Activated CD4-positive, alpha-beta memory T cell treated with anti-CD3 and anti-CD28 coated beads for 36 hours (primary cell): ENCODE data around the gene DOK3. TPM values are rescaled to one million over a fixed set of nuclear protein-coding genes. Genes with fewer than 3 reads are reported as not detected.

Experiments
- CTCF ChIA-PET: fragments of 350-600 bp; sonication (Branson Sonifier 250); formaldehyde crosslinking; loops from one replicate; lab custom pipeline; 2021; ENCODE audit warnings: antibody characterized with exemption, inconsistent platforms; lab: Charles Lee
- POLR2A ChIA-PET: fragments of 350-600 bp; sonication (Branson Sonifier 250); formaldehyde crosslinking; loops from one replicate; lab custom pipeline; 2021; ENCODE audit warnings: antibody characterized with exemption; lab: Charles Lee
- DNase-seq: peaks from one replicate; pipeline ENCODE4 v3.0.0-alpha.2; 2020
- H3K27ac Mint-ChIP-seq: one replicate; pipeline ENCODE4 v1.8.0; 2021; ENCODE audit warnings: mixed read lengths
- H3K27me3 Mint-ChIP-seq: one replicate; pipeline ENCODE4 v1.8.0; 2021; ENCODE audit warnings: mixed read lengths
- H3K36me3 Mint-ChIP-seq: one replicate; pipeline ENCODE4 v1.8.0; 2021; ENCODE audit warnings: mixed read lengths
- H3K4me1 Mint-ChIP-seq: one replicate; pipeline ENCODE4 v1.8.0; 2021; ENCODE audit warnings: low read depth, mixed read lengths
- H3K4me3 Mint-ChIP-seq: one replicate; pipeline ENCODE4 v1.8.0; 2021; ENCODE audit warnings: mild to moderate bottlenecking, mixed read lengths
- H3K9me3 Mint-ChIP-seq: one replicate; pipeline ENCODE4 v1.8.0; 2021; ENCODE audit warnings: mixed read lengths
- intact Hi-C: fragments of 100-400 bp; cut with micrococcal nuclease; formaldehyde crosslinking; loops from one replicate; pipeline ENCODE4 v1.15.1; 2023
- total RNA-seq, 2 experiments: library from RNA; stranded (reverse); gene quantifications; one replicate each; pipeline ENCODE4 v1.2.3, GENCODE V29; 2021

Gene DOK3
- total RNA-seq, 2 experiments from 2014 or later: 0.52 to 1.3 TPM

- Mint-ChIP-seq H3K27ac (peak overlapping the region; percentile 46), H3K4me3 (no peak overlapping the region), H3K4me1 (peaks cover 42% of the 10 kb centered on the region), H3K9me3 (no peaks in the 10 kb centered on the region), H3K27me3 (no peaks in the 10 kb centered on the region), H3K36me3 (peaks cover 27% of the 10 kb centered on the region)
- ChIA-PET CTCF (no interaction called here), POLR2A (no interaction called here)
- no peak for DNase-seq
- intact Hi-C loops: loop anchor here (5.0 to 10.0 kb wide), 3 partner anchors 33 to 207 kb away; partner anchors contain the start of genes FAM193B, MXD3 and TMED9
Measured at GRCh38 chr5:177519463-177520235, 10.0 kb upstream of the DOK3 start.

- POLR2A ChIA-PET: interaction anchor here (1.3 kb wide), 2 partner anchors 22 to 75 kb away, joined by 3 to 6 read pairs; partner anchors contain the start of gene TMED9
- CTCF ChIA-PET: interaction anchor here (0.6 to 5.3 kb wide), 11 partner anchors 8 to 860 kb away, joined by 3 to 43 read pairs (median 3); no protein-coding TSS in a partner anchor
- Mint-ChIP-seq H3K9me3 (no peaks in the 10 kb centered on the region), H3K27me3 (no peaks in the 10 kb centered on the region), H3K4me3 (peak within 1 kb of the TSS; percentile 88), H3K4me1 (peaks cover 46% of the 10 kb centered on the region), H3K36me3 (peaks cover 44% of the 10 kb centered on the region), H3K27ac (peak within 1 kb of the TSS; percentile 83)
- DNase-seq: peak; percentile 98
- intact Hi-C loops: loop anchor here (1.0 to 10.0 kb wide), 4 partner anchors 20 to 205 kb away; partner anchors contain the start of genes FAM193B, MXD3, PDLIM7 and TMED9
Measured at GRCh38 chr5:177516601-177517568, 7.3 kb upstream of the DOK3 start, which contains the start of gene DDX41. TSS of gene DDX41 (minus strand) at chr5:177516961. CDS start at chr5:177516945, 16 bp downstream.

- no peaks in the 10 kb centered on the region for H3K9me3 Mint-ChIP-seq
- peak overlapping the region; percentile 88 for H3K4me3 Mint-ChIP-seq
- no peaks in the 10 kb centered on the region for H3K27me3 Mint-ChIP-seq
- ChIA-PET POLR2A (interaction anchor here (0.7 to 1.3 kb wide), 6 partner anchors 14 to 89 kb away, joined by 3 to 4 read pairs (median 3); partner anchors contain the start of gene GRK6), CTCF (interaction anchor here (0.9 to 5.3 kb wide), 7 partner anchors 10 to 197 kb away, joined by 3 to 43 read pairs (median 4); no protein-coding TSS in a partner anchor)
- H3K27ac Mint-ChIP-seq: no peak overlapping the region
- intact Hi-C loops: loop anchor here (5.0 to 10.0 kb wide), 3 partner anchors 37 to 203 kb away; partner anchors contain the start of genes FAM193B, MXD3 and TMED9
- peaks cover 50% of the 10 kb centered on the region for H3K36me3 Mint-ChIP-seq
- peaks cover 39% of the 10 kb centered on the region for H3K4me1 Mint-ChIP-seq
- DNase-seq: no peak
Measured at GRCh38 chr5:177515580-177515979, 6.0 kb upstream of the DOK3 start.

GRCh38 chr5:177514541-177514940 is 4.9 kb upstream of the DOK3 start:
- no peak overlapping the region for H3K27ac Mint-ChIP-seq
- intact Hi-C loops: loop anchor here (10.0 kb wide), 1 partner anchor 80 kb away; the partner anchor contains the start of gene TMED9
- DNase-seq: no peak
- peaks cover 30% of the 10 kb centered on the region for H3K4me1 Mint-ChIP-seq
- H3K9me3 Mint-ChIP-seq: no peaks in the 10 kb centered on the region
- no peaks in the 10 kb centered on the region for H3K27me3 Mint-ChIP-seq
- ChIA-PET CTCF (interaction anchor here (3.8 to 5.3 kb wide), 2 partner anchors 13 to 125 kb away, joined by 15 to 43 read pairs; no protein-coding TSS in a partner anchor), POLR2A (no interaction called here)
- H3K36me3 Mint-ChIP-seq: peaks cover 50% of the 10 kb centered on the region
- no peak overlapping the region for H3K4me3 Mint-ChIP-seq

- Mint-ChIP-seq H3K27me3 (no peaks in the 10 kb centered on the region), H3K4me3 (no peak overlapping the region), H3K4me1 (peaks cover 23% of the 10 kb centered on the region), H3K9me3 (no peaks in the 10 kb centered on the region), H3K27ac (no peak overlapping the region), H3K36me3 (peaks cover 50% of the 10 kb centered on the region)
- CTCF ChIA-PET: interaction anchor here (5.3 kb wide), 1 partner anchor 12 kb away, joined by 43 read pairs; no protein-coding TSS in a partner anchor
- POLR2A ChIA-PET: no interaction called here
- DNase-seq: no peak
- intact Hi-C loops: loop anchor here (10.0 kb wide), 1 partner anchor 81 kb away; the partner anchor contains the start of gene TMED9
Measured at GRCh38 chr5:177513500-177513899, 3.9 kb upstream of the DOK3 start.

GRCh38 chr5:177512736-177513380 is 3.2 kb upstream of the DOK3 start:
- CTCF ChIA-PET: interaction anchor here (5.3 kb wide), 1 partner anchor 11 kb away, joined by 43 read pairs; no protein-coding TSS in a partner anchor
- Mint-ChIP-seq H3K36me3 (peaks cover 50% of the 10 kb centered on the region), H3K9me3 (no peaks in the 10 kb centered on the region), H3K27me3 (no peaks in the 10 kb centered on the region), H3K4me1 (peaks cover 23% of the 10 kb centered on the region), H3K27ac (no peak overlapping the region), H3K4me3 (no peak overlapping the region)
- POLR2A ChIA-PET: no interaction called here
- DNase-seq: no peak
- intact Hi-C loops: loop anchor here (10.0 kb wide), 1 partner anchor 82 kb away; the partner anchor contains the start of gene TMED9

- H3K36me3 Mint-ChIP-seq: peaks cover 50% of the 10 kb centered on the region
- DNase-seq: no peak
- H3K27me3 Mint-ChIP-seq: no peaks in the 10 kb centered on the region
- intact Hi-C loops: loop anchor here (10.0 kb wide), 1 partner anchor 83 kb away; the partner anchor contains the start of gene TMED9
- H3K4me3 Mint-ChIP-seq: no peak overlapping the region
- POLR2A ChIA-PET: no interaction called here
- CTCF ChIA-PET: interaction anchor here (3.2 kb wide), 1 partner anchor 11 kb away, joined by 12 read pairs; no protein-coding TSS in a partner anchor
- H3K4me1 Mint-ChIP-seq: peaks cover 23% of the 10 kb centered on the region
- no peak overlapping the region for H3K27ac Mint-ChIP-seq
- no peaks in the 10 kb centered on the region for H3K9me3 Mint-ChIP-seq
Measured at GRCh38 chr5:177511796-177512675, 2.4 kb upstream of the DOK3 start.

GRCh38 chr5:177511181-177511580 is 1.6 kb upstream of the DOK3 start:
- POLR2A ChIA-PET: no interaction called here
- Mint-ChIP-seq H3K9me3 (no peaks in the 10 kb centered on the region), H3K27ac (no peak overlapping the region), H3K4me3 (no peak overlapping the region), H3K4me1 (peaks cover 16% of the 10 kb centered on the region), H3K36me3 (peaks cover 42% of the 10 kb centered on the region), H3K27me3 (no peaks in the 10 kb centered on the region)
- no peak for DNase-seq
- intact Hi-C loops: loop anchor here (10.0 kb wide), 1 partner anchor 84 kb away; the partner anchor contains the start of gene TMED9
- CTCF ChIA-PET: interaction anchor here (3.2 kb wide), 1 partner anchor 11 kb away, joined by 12 read pairs; no protein-coding TSS in a partner anchor

- POLR2A ChIA-PET: no interaction called here
- CTCF ChIA-PET: interaction anchor here (3.2 kb wide), 1 partner anchor 10 kb away, joined by 12 read pairs; no protein-coding TSS in a partner anchor
Measured at GRCh38 chr5:177510567-177511053, 984 bp upstream of the DOK3 start.

More at GRCh38 chr5:177510567-177511053, 984 bp upstream of the DOK3 start:
- H3K9me3 Mint-ChIP-seq: no peaks in the 10 kb centered on the region
- H3K4me3 Mint-ChIP-seq: no peak overlapping the region
- H3K36me3 Mint-ChIP-seq: peaks cover 37% of the 10 kb centered on the region
- intact Hi-C loops: loop anchor here (10.0 kb wide), 1 partner anchor 84 kb away; the partner anchor contains the start of gene TMED9
- H3K4me1 Mint-ChIP-seq: peaks cover 11% of the 10 kb centered on the region
- H3K27me3 Mint-ChIP-seq: no peaks in the 10 kb centered on the region
- DNase-seq: no peak
- H3K27ac Mint-ChIP-seq: no peak overlapping the region
